Esophagus muscularis mucosa (tissue), 3 donors: Measurements from ENCODE around the gene H6PD.

Experiments
- CTCF ChIP-seq, 3 experiments: fragments of 200-600 bp in 2 of 3; fragments of 450-650 bp in 1 of 3; sonication (generic) in 2 of 3; IDR thresholded peaks; one replicate each; pipeline ENCODE4 v1.5.1; 2017 to 2019; ENCODE audit warnings: antibody characterized with exemption in 3 of 3, mild to moderate bottlenecking in 2 of 3, moderate library complexity in 1 of 3
- POLR2A ChIP-seq: fragments of 450-650 bp; IDR thresholded peaks from one replicate; pipeline ENCODE4 v1.6.1; 2017; ENCODE audit warnings: antibody characterized with exemption, moderate library complexity, mild to moderate bottlenecking, low read depth
- POLR2AphosphoS5 ChIP-seq, 2 donors: sonication (generic); formaldehyde crosslinking; IDR thresholded peaks; one replicate each; pipeline ENCODE4 v1.6.1; 2017; ENCODE audit warnings: antibody characterized with exemption in 2 of 2

- TF ChIP-seq CTCF (IDR thresholded peaks at IDR 0.05) (no peak), POLR2AphosphoS5 (IDR thresholded peaks at IDR 0.05) (no peak), POLR2A (no peak)
Observed at GRCh38 chr1:9193233-9193625, 41.3 kb upstream of the H6PD start.
